IMR-90 (cell line): ENCODE measurements around the gene SCN1B. TPM values are rescaled to one million over a fixed set of nuclear protein-coding genes. Genes with fewer than 3 reads are reported as not detected.
"Not testable (repeated sequence)": the region's sequence is repeated elsewhere in the genome, so short reads cannot be mapped to it uniquely, and the experiment has no call there.

Experiments
- ATAC-seq: fragments of 200-7000 bp; cut with Tn5 transposase; 2 replicates; pipeline ENCODE4 v1.9.1; 2020; ENCODE audit warnings: low read depth, mild to moderate bottlenecking, moderate library complexity
- BruUV-seq: library from RNA; stranded (reverse); fragments of 400-500 nt; replicated peaks from 2 replicates; lab custom pipeline; 2021; lab: Mats Ljungman, UMichigan
- CTCF ChIA-PET: fragments of 300-600 bp; formaldehyde crosslinking; extraction: SDS; loops from one replicate; lab custom pipeline; 2021; ENCODE audit warnings: antibody characterized with exemption; lab: Yijun Ruan, JAX
- POLR2A ChIA-PET: fragments of 300-600 bp; sonication (Branson Sonifier 250); formaldehyde crosslinking; loops from one replicate; lab custom pipeline; 2022; ENCODE audit warnings: antibody characterized with exemption; ENCODE audit not compliant: unreplicated experiment; lab: Charles Lee
- DNase-seq: peaks from one replicate; pipeline ENCODE4 v3.0.0; 2013
- H2AFZ ChIP-seq: replicated peaks from 2 replicates; pipeline ENCODE3; 2013; ENCODE audit warnings: low read length, mild to moderate bottlenecking; ENCODE audit not compliant: poor library complexity
- H2AK5ac ChIP-seq: 2 replicates; pipeline ENCODE4 v1.6.1; 2013; ENCODE audit warnings: low read depth, low read length, inconsistent platforms
- H2AK9ac ChIP-seq: replicated peaks from 2 replicates; pipeline ENCODE3; 2013; ENCODE audit warnings: mild to moderate bottlenecking, low read depth, low read length, moderate library complexity; ENCODE audit not compliant: poor library complexity
- H2BK120ac ChIP-seq: 2 replicates; pipeline ENCODE4 v1.6.1; 2013; ENCODE audit warnings: low read depth, low read length, inconsistent platforms
- H2BK15ac ChIP-seq: 3 replicates; pipeline ENCODE4 v1.6.1; 2013; ENCODE audit warnings: low read depth, low read length, inconsistent platforms
- H2BK20ac ChIP-seq: 2 replicates; pipeline ENCODE4 v1.6.1; 2013; ENCODE audit warnings: low read depth, mild to moderate bottlenecking, inconsistent platforms, low read length, moderate library complexity
- H2BK5ac ChIP-seq: 2 replicates; pipeline ENCODE4 v1.6.1; 2013; ENCODE audit warnings: mild to moderate bottlenecking, low read depth, low read length, inconsistent platforms; ENCODE audit not compliant: poor library complexity, severe bottlenecking
- H3K14ac ChIP-seq: replicated peaks from 2 replicates; pipeline ENCODE4 v1.6.1; 2013; ENCODE audit warnings: low read depth, low read length, inconsistent platforms
- H3K18ac ChIP-seq: 2 replicates; pipeline ENCODE4 v1.6.1; 2013; ENCODE audit warnings: low read depth, low read length, control low read depth
- H3K23ac ChIP-seq: 2 replicates; pipeline ENCODE4 v1.6.1; 2013; ENCODE audit warnings: low read depth, low read length, inconsistent platforms
- H3K27ac ChIP-seq: 2 replicates; pipeline ENCODE4 v1.5.1; 2013; ENCODE audit warnings: mild to moderate bottlenecking, control low read depth, low read length; ENCODE audit not compliant: insufficient read depth
- H3K27me3 ChIP-seq: 2 replicates; pipeline ENCODE4 v1.6.1; 2013; ENCODE audit warnings: low read length; ENCODE audit not compliant: control insufficient read depth, insufficient read depth
- H3K36me3 ChIP-seq: 2 replicates; pipeline ENCODE4 v1.6.1; 2013; ENCODE audit warnings: low read length, mixed read lengths; ENCODE audit not compliant: control insufficient read depth, insufficient read depth
- H3K4ac ChIP-seq: 2 replicates; pipeline ENCODE4 v1.6.1; 2013; ENCODE audit warnings: low read depth, low read length, inconsistent platforms
- H3K4me1 ChIP-seq: 2 replicates; pipeline ENCODE4 v1.6.1; 2013; ENCODE audit warnings: low read length, mixed read lengths; ENCODE audit not compliant: control insufficient read depth, insufficient read depth
- H3K4me2 ChIP-seq: 2 replicates; pipeline ENCODE4 v1.6.1; 2013; ENCODE audit warnings: low read depth, mild to moderate bottlenecking, control low read depth, low read length, moderate library complexity
- H3K4me3 ChIP-seq: 2 replicates; pipeline ENCODE4 v1.5.1; 2013; ENCODE audit warnings: low read depth, mild to moderate bottlenecking, control low read depth, low read length, moderate library complexity; ENCODE audit not compliant: insufficient read depth
- H3K56ac ChIP-seq: 2 replicates; pipeline ENCODE4 v1.6.1; 2013; ENCODE audit warnings: low read length, inconsistent platforms; ENCODE audit not compliant: insufficient read depth; ENCODE audit errors: extremely low read depth
- H3K79me1 ChIP-seq, 2 experiments: 2 replicates each; pipeline ENCODE4 v1.6.1; 2013; ENCODE audit warnings: low read length in 2 of 2, inconsistent platforms in 1 of 2, low read depth in 1 of 2
- H3K9ac ChIP-seq: 2 replicates; pipeline ENCODE4 v1.6.1; 2013; ENCODE audit warnings: low read depth, low read length, control low read depth
- H3K9me1 ChIP-seq: 2 replicates; pipeline ENCODE4 v1.6.1; 2013; ENCODE audit warnings: low read length, inconsistent platforms; ENCODE audit not compliant: insufficient read depth
- H3K9me3 ChIP-seq: 2 replicates; pipeline ENCODE4 v1.6.1; 2013; ENCODE audit warnings: low read length; ENCODE audit not compliant: control insufficient read depth, insufficient read depth
- H4K20me1 ChIP-seq: 2 replicates; pipeline ENCODE4 v1.6.1; 2013; ENCODE audit warnings: low read length, inconsistent platforms; ENCODE audit not compliant: insufficient read depth
- H4K5ac ChIP-seq: 2 replicates; pipeline ENCODE4 v1.6.1; 2013; ENCODE audit warnings: mild to moderate bottlenecking, low read depth, low read length, control low read depth
- H4K8ac ChIP-seq, 2 experiments: 2 replicates each; pipeline ENCODE4 v1.6.1; 2013; ENCODE audit warnings: low read depth in 2 of 2, low read length in 2 of 2, control low read depth in 1 of 2, inconsistent platforms in 1 of 2
- H4K91ac ChIP-seq: 2 replicates; pipeline ENCODE4 v1.6.1; 2013; ENCODE audit warnings: low read depth, low read length, inconsistent platforms; ENCODE audit not compliant: insufficient read depth
- BHLHE40 ChIP-seq: fragments of 150-350 bp; IDR thresholded peaks from 2 replicates; pipeline ENCODE4 v1.6.1; 2016; ENCODE audit warnings: mild to moderate bottlenecking, low read depth, low read length
- CEBPB ChIP-seq: IDR thresholded peaks from 2 replicates; pipeline ENCODE4 v1.6.1; 2012; ENCODE audit warnings: low read depth, low read length, improper control_type of control experiment
- FOS ChIP-seq: fragments of 150-350 bp; IDR thresholded peaks from 2 replicates; pipeline ENCODE4 v1.6.1; 2016; ENCODE audit warnings: low read depth, low read length
- MAFK ChIP-seq: IDR thresholded peaks from 2 replicates; pipeline ENCODE4 v1.6.1; 2012; ENCODE audit warnings: low read depth, low read length, improper control_type of control experiment
- MAZ ChIP-seq: IDR thresholded peaks from 2 replicates; pipeline ENCODE4 v1.6.1; 2012; ENCODE audit warnings: low read depth, mild to moderate bottlenecking, low read length, improper control_type of control experiment, moderate library complexity, borderline replicate concordance
- MXI1 ChIP-seq: IDR thresholded peaks from 2 replicates; pipeline ENCODE4 v1.6.1; 2012; ENCODE audit warnings: low read depth, mild to moderate bottlenecking, low read length, moderate library complexity, borderline replicate concordance
- NFE2L2 ChIP-seq: fragments of 150-350 bp; IDR thresholded peaks from 2 replicates; pipeline ENCODE4 v1.6.1; 2016; ENCODE audit warnings: low read depth, mild to moderate bottlenecking, low read length
- POLR2A ChIP-seq: IDR thresholded peaks from 2 replicates; pipeline ENCODE4 v1.6.1; 2012; ENCODE audit warnings: mild to moderate bottlenecking, low read depth, low read length
- RAD21 ChIP-seq: IDR thresholded peaks from 2 replicates; pipeline ENCODE4 v1.6.1; 2012; ENCODE audit warnings: low read length, improper control_type of control experiment
- RFX5 ChIP-seq: IDR thresholded peaks from 2 replicates; pipeline ENCODE4 v1.8.0; 2012; ENCODE audit warnings: low read depth, mild to moderate bottlenecking, low read length, moderate library complexity
- SMC3 ChIP-seq: fragments of 150-350 bp; IDR thresholded peaks from 2 replicates; pipeline ENCODE4 v1.6.1; 2016; ENCODE audit warnings: low read depth, mild to moderate bottlenecking, antibody characterized with exemption, low read length, moderate library complexity
- WGBS, 2 experiments: methylation state at CpG; one replicate each; pipeline versions ENCODE4 v1.1.5 to v1.1.7; 2013; ENCODE audit warnings: missing lambda C conversion rate in 2 of 2; ENCODE audit not compliant: insufficient read length in 1 of 2; ENCODE audit errors: extremely low coverage in 2 of 2; 5-methylcytosine and 5-hydroxymethylcytosine counted together
- dilution Hi-C: fragments of 300-500 bp; cut with HindIII; formaldehyde crosslinking; loops from one replicate; pipeline ENCODE4 v1.14.3; 2018; ENCODE audit warnings: low sequenced_read_pairs; ENCODE audit not compliant: unreplicated experiment
- in situ Hi-C: fragments of 300-500 bp; cut with MboI; formaldehyde crosslinking; loops from 3 replicates; pipeline ENCODE4 v1.14.3; 2019; ENCODE audit warnings: low sequenced_read_pairs, inconsistent platforms, mixed read lengths
- intact Hi-C: fragments of 100-400 bp; cut with micrococcal nuclease; formaldehyde crosslinking; loops from 2 replicates; pipeline ENCODE4 v1.10.0; 2022
- polyA plus RNA-seq, 3 experiments: library from polyadenylated mRNA; depleted of rRNA; stranded (reverse); fragments of >200 nt; gene quantifications; 2 replicates each; pipeline ENCODE4 v1.2.3, GENCODE V29; 2012; ENCODE audit warnings: low replicate concordance in 1 of 3
- total RNA-seq: library from RNA; depleted of rRNA; stranded (reverse); fragments of >200 nt; gene quantifications from 2 replicates; pipeline ENCODE4 v1.2.3, GENCODE V29; 2012

Gene SCN1B
- total and polyA plus RNA-seq, 2 of the 4 experiments (the other 2 are of a cell fraction) = 2.0 to 9.6 TPM

GRCh38 chr19:35006999-35007365 is 23.3 kb upstream of the SCN1B start:
- Histone ChIP-seq H2AFZ (no peak overlapping the region), H4K91ac (peak overlapping the region; percentile 36), H3K23ac (peak overlapping the region; percentile 48; the same call in 1 of the 2 replicates), H3K36me3 (peaks cover 42% of the 10 kb centered on the region), H3K14ac (peak overlapping the region; percentile 16), H2AK9ac (peak overlapping the region; percentile 68), H3K9me3 (no peaks in the 10 kb centered on the region), H3K56ac (no peak overlapping the region), H3K4ac (peak overlapping the region; percentile 74), H3K9ac (no peak overlapping the region), H3K18ac (no peak overlapping the region; the same call in 1 of the 2 replicates), H2BK15ac (no peak overlapping the region), H3K4me3 (no peak overlapping the region), H4K5ac (peak overlapping the region; percentile 39; the same call in 1 of the 2 replicates), H3K9me1 (peaks cover 23% of the 10 kb centered on the region), H2BK5ac (peak overlapping the region; percentile 79), H2BK120ac (peak overlapping the region; percentile 24), H2BK20ac (no peak overlapping the region), H4K8ac (peak overlapping the region; percentile 2 to 55; a peak in 2 of 4 replicates), H2AK5ac (peak overlapping the region; percentile 85), H3K27me3 (no peaks in the 10 kb centered on the region), H3K4me2 (no peak overlapping the region), H3K4me1 (peaks cover 16% of the 10 kb centered on the region), H3K79me1 (peaks cover 22 to 74% of the 10 kb centered on the region in 2 experiments), H3K27ac (peak overlapping the region; percentile 48), H4K20me1 (peaks cover 53% of the 10 kb centered on the region)
- no CpG with 5 or more reads among the region's 5 CpGs for WGBS, 2 experiments
- in situ Hi-C loops = no loop called here
- dilution Hi-C loops = no loop called here
- BruUV-seq = no TSS peak
- TF ChIP-seq MAZ = no peak
- TF ChIP-seq BHLHE40 = no peak
- TF ChIP-seq NFE2L2 = no peak
- no peak for TF ChIP-seq MXI1
- no peak for TF ChIP-seq SMC3
- no peak for TF ChIP-seq RAD21
- TF ChIP-seq FOS = no peak
- TF ChIP-seq POLR2A = no peak
- TF ChIP-seq CEBPB = no peak
- TF ChIP-seq MAFK = no peak
- TF ChIP-seq RFX5 = no peak
- POLR2A ChIA-PET = no interaction called here
- CTCF ChIA-PET = no interaction called here
- ATAC-seq = no peak
- DNase-seq = no peak
- intact Hi-C loops = no loop called here

GRCh38 chr19:35007427-35007826 is 22.8 kb upstream of the SCN1B start:
- no CpG with 5 or more reads among the region's 8 CpGs for WGBS, 2 experiments
- POLR2A ChIA-PET, H2BK120ac ChIP-seq, intact Hi-C loops, H3K9ac ChIP-seq, H4K8ac ChIP-seq, H2BK20ac ChIP-seq, H3K56ac ChIP-seq, H3K27me3 ChIP-seq, H4K91ac ChIP-seq, H3K23ac ChIP-seq, H4K5ac ChIP-seq, H2BK5ac ChIP-seq, H2AK9ac ChIP-seq, ATAC-seq, CTCF ChIA-PET, H3K18ac ChIP-seq, H3K4me2 ChIP-seq, H2BK15ac ChIP-seq, H3K4me3 ChIP-seq, BruUV-seq, H3K14ac ChIP-seq, in situ Hi-C loops, H3K27ac ChIP-seq, H3K9me3 ChIP-seq, H2AFZ ChIP-seq, H3K4ac ChIP-seq, dilution Hi-C loops, DNase-seq, H2AK5ac ChIP-seq: not testable (repeated sequence)
- peaks cover 16% of the 10 kb centered on the region for H3K4me1 ChIP-seq
- peaks cover 44% of the 10 kb centered on the region for H3K36me3 ChIP-seq
- peaks cover 22 to 74% of the 10 kb centered on the region in 2 experiments for H3K79me1 ChIP-seq
- peaks cover 23% of the 10 kb centered on the region for H3K9me1 ChIP-seq
- H4K20me1 ChIP-seq = peaks cover 55% of the 10 kb centered on the region
